ENCODE results near the gene JPH2. TPM values are rescaled to one million over a fixed set of nuclear protein-coding genes. Genes with fewer than 3 reads are reported as not detected.
"Not testable (repeated sequence)": the region's sequence is repeated elsewhere in the genome, so short reads cannot be mapped to it uniquely, and the experiment has no call there.

The JPH2 gene
- total RNA-seq, 1 donor from 2014 or later: 0.07 TPM

DNA sequence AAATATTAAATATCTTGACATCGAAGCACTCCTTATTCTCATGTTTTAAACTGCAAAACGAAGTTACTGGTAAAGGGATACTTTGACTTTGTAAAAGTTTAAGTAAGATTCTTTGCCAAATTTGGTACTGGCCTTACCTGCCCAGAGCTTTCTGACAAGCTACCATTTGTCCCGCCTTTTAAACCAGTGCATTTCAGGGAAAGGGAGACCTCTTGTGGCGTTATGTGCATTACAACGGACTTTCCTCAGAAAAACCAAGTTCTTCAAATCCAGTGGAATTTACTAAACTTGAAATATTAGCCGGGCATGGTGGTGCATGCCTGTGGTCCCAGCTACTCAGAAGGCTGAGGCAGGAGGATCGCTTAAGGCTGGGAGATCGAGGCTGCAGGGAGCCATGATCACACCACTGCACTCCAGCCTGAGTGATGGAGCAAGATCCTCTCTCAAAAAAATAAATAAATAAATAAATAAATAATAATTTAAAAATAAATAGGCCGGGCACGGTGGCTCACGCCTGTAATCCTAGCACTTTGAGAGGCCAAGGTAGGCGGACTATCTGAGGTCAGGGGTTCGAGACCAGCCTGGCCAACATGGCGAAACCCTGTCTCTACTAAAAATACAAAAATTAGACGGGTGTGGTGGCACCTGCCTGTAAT is 3.3 kb upstream of the JPH2 start:
- peak; percentile 69 for DNase-seq (ENCODE audit: low read depth, low spot score)
- H3K4me3 Mint-ChIP-seq; H3K27ac Mint-ChIP-seq (ENCODE audit: unreplicated experiment); H3K9me3 Mint-ChIP-seq; H3K36me3 Mint-ChIP-seq (ENCODE audit: low read depth): not testable (repeated sequence)
- Mint-ChIP-seq H3K4me1 (peaks cover 17% of the 10 kb centered on the region), H3K27me3 (ENCODE audit: low read depth) (peaks cover 13% of the 10 kb centered on the region)
- peak; percentile 92 for TF ChIP-seq CTCF (conservative IDR thresholded peaks at IDR 0.05)

- Mint-ChIP-seq H3K27me3 (ENCODE audit: low read depth) (peaks cover 13% of the 10 kb centered on the region), H3K4me3 (no peak overlapping the region), H3K27ac (ENCODE audit: unreplicated experiment) (peak overlapping the region; percentile 60), H3K36me3 (ENCODE audit: low read depth) (no peaks in the 10 kb centered on the region), H3K9me3 (no peaks in the 10 kb centered on the region), H3K4me1 (peaks cover 17% of the 10 kb centered on the region)
- DNase-seq (ENCODE audit: low read depth, low spot score): no peak
- TF ChIP-seq CTCF (conservative IDR thresholded peaks at IDR 0.05): no peak
These were observed 1.8 kb upstream of the JPH2 start for GRCh38 chr20:44188752-44189151.

DNA sequence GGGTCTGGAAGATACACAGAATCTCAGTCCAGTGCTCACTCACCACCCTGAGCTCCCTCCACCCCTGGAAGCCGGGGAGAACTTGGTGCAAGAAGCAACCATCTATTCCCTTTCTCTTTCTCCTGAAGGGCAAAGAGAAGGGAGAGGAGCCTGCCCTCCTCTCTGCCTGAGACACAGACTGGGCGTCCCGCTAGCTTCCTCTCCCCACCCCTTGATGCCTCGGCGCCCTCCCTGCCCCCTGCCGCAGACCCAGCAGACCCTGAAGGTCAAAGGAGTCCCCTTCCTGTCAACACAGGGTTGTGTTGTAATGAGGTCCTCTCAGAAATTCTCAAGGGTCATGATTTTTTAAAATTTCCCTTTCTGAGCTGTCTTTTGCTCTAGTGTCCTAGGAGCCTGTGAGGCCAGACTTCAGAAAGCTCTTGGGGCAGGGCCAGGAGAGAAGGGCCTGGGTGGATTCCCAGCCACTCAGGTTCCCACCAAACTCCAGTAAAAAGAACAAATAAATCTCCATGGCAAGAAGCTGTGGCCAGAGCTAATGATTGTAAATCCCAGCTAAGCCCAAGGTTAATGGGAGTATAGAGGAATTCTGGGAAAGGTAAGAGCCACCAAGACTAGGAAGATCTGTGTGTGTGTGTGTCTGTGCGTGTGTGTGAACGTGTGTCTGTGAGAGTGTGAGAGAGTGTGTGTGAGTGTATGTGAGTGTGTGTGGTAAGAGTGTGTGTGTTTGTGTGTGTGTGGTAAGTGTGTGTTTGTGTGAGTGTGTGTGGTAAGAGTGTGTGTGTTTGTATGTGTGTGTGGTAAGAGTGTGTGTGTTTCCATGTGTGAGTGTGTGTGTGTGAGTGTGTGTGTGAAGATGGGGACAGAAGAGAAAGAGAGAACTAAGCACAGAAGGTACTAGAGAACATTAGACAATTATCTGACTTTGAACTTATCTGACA is 1.1 kb upstream of the JPH2 start:
- peak overlapping the region; percentile 11 for H3K27ac Mint-ChIP-seq (ENCODE audit: unreplicated experiment)
- DNase-seq (ENCODE audit: low read depth, low spot score): no peak
- H3K9me3 Mint-ChIP-seq: no peaks in the 10 kb centered on the region
- no peak for TF ChIP-seq CTCF (conservative IDR thresholded peaks at IDR 0.05)
- H3K4me1 Mint-ChIP-seq: peaks cover 17% of the 10 kb centered on the region
- peaks cover 13% of the 10 kb centered on the region for H3K27me3 Mint-ChIP-seq (ENCODE audit: low read depth)
- H3K36me3 Mint-ChIP-seq (ENCODE audit: low read depth): no peaks in the 10 kb centered on the region
- peak overlapping the region; percentile 71 for H3K4me3 Mint-ChIP-seq

DNA sequence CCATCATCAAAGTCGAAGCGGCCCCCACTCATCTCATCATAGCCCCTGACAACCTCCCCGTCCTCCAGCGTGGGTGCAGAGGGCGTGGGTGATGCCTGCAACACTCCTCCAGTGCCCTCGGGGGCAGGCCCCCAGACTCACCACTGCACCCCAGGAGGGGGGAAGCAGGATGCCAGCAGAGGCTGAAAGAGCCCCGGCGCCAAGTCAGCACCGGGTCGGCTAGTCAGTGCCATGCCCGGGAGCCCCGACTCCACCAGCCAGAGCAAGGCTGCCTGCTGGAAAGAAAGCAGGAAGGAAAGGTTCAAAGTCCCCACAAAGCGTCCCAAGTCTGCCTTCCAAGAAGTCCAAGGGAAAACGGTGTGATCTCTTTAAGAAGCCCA is 324 bp downstream of the JPH2 start:
- H3K27me3 Mint-ChIP-seq (ENCODE audit: low read depth): peaks cover 13% of the 10 kb centered on the region
- H3K4me1 Mint-ChIP-seq: peaks cover 20% of the 10 kb centered on the region

DNA sequence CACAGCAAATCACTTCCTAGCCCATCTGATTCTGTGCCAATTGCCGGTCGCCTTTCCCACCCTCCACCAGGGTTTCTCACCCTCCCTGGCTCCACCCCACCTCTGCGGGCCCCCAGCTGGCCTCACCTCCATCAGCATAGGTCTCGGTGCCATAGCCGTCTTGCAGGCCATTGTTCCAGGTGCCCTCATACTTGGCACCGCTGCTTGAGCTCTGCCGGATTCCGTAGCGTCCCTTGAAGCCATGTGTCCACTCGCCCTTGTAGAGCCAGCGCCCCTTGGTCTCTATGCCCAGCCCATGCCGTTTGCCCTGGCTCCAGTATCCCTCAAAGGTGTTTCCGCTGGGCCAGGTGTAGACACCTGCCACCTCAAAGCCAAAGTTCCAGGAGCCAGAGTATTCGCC is 787 bp downstream of the JPH2 start:
- Mint-ChIP-seq H3K27me3 (ENCODE audit: low read depth) (peaks cover 13% of the 10 kb centered on the region), H3K36me3 (ENCODE audit: low read depth) (no peaks in the 10 kb centered on the region), H3K4me1 (peaks cover 24% of the 10 kb centered on the region), H3K4me3 (no peak overlapping the region), H3K27ac (ENCODE audit: unreplicated experiment) (no peak overlapping the region), H3K9me3 (no peaks in the 10 kb centered on the region)
- TF ChIP-seq CTCF (conservative IDR thresholded peaks at IDR 0.05): no peak
- no peak for DNase-seq (ENCODE audit: low read depth, low spot score)

More for the DNA sequence above, 324 bp downstream of the JPH2 start:
- no peak for DNase-seq (ENCODE audit: low read depth, low spot score)
- no peak overlapping the region for H3K27ac Mint-ChIP-seq (ENCODE audit: unreplicated experiment)
- no peaks in the 10 kb centered on the region for H3K9me3 Mint-ChIP-seq
- peak overlapping the region; percentile 71 for H3K4me3 Mint-ChIP-seq
- no peaks in the 10 kb centered on the region for H3K36me3 Mint-ChIP-seq (ENCODE audit: low read depth)
- TF ChIP-seq CTCF (conservative IDR thresholded peaks at IDR 0.05): no peak
